T-helper 1 cell treated with Interleukin-12 subunit alpha and Interleukin-12 subunit beta and Interleukin-4 antibody, amounts not matched to agents 30 ng/mL and 1 ng/mL, for 36 hours (primary cell): ENCODE data around the gene CDH23. TPM values are rescaled to one million over a fixed set of nuclear protein-coding genes. Genes with fewer than 3 reads are reported as not detected.

Experiments used
- intact Hi-C: fragments of 100-400 bp; cut with micrococcal nuclease; formaldehyde crosslinking; loops from one replicate; pipeline ENCODE4 v1.15.1; 2024
- total RNA-seq: library from RNA; stranded (reverse); gene quantifications from 2 replicates; pipeline ENCODE4 v1.2.3, GENCODE V29; 2022

The CDH23 gene
- total RNA-seq, 1 donor from 2014 or later: 1.3 TPM

- intact Hi-C loops: no loop called here
Measured at GRCh38 chr10:71482620-71483019, 85.9 kb downstream of the CDH23 start.

- intact Hi-C loops: no loop called here
Measured at GRCh38 chr10:71483135-71483534, 86.4 kb downstream of the CDH23 start.

GRCh38 chr10:71483885-71484751 is 87.4 kb downstream of the CDH23 start:
- intact Hi-C loops: no loop called here

GRCh38 chr10:71486484-71487114 is 89.9 kb downstream of the CDH23 start:
- intact Hi-C loops: no loop called here

- intact Hi-C loops: no loop called here
Measured at GRCh38 chr10:71487726-71488125, 91.0 kb downstream of the CDH23 start.

- intact Hi-C loops: no loop called here
Measured at GRCh38 chr10:71489077-71489476, 92.4 kb downstream of the CDH23 start.

DNA sequence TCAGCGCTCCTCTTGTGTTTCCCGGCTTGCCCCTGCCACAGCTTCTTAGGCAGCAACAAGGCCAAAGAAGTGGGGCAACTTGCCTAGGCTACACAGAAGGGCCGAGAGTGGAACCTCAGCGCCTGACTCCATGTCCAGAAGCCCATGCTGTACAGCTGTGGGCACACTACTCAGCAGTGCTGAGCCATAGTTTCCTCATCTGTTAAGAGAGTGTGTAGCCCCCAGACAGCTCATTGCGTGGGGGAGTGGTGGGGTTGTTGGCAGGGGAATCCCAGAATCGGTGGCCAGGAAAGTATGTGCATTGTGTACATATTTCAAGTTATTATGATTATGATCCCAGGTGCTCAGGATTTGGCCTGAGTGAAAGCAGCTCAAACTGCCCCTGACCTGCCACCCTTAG is 96.2 kb downstream of the CDH23 start:
- intact Hi-C loops: no loop called here

GRCh38 chr10:71493741-71494140 is 97.0 kb downstream of the CDH23 start:
- intact Hi-C loops: no loop called here

- intact Hi-C loops: no loop called here
Measured at GRCh38 chr10:71494476-71494875, 97.8 kb downstream of the CDH23 start.

DNA sequence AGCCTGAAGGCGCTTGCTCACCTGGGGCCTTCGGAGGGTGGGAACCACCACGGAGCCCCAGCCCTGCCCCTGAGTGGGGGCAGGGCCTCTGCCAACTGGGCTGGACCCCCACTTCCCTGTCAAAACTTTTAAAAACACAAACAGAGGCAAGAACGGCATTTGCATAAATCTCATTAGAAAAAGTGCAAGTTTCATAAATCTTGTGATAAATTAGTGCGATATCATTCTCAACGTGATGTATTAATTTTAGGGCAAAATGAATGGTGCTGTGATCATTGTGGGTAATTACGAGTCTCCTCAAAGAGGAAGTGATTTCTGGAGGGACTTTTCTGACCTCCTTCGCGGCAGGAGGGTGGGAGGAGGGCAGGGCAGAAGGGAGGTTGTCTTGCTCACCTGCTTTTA is 98.3 kb downstream of the CDH23 start:
- intact Hi-C loops: no loop called here

DNA sequence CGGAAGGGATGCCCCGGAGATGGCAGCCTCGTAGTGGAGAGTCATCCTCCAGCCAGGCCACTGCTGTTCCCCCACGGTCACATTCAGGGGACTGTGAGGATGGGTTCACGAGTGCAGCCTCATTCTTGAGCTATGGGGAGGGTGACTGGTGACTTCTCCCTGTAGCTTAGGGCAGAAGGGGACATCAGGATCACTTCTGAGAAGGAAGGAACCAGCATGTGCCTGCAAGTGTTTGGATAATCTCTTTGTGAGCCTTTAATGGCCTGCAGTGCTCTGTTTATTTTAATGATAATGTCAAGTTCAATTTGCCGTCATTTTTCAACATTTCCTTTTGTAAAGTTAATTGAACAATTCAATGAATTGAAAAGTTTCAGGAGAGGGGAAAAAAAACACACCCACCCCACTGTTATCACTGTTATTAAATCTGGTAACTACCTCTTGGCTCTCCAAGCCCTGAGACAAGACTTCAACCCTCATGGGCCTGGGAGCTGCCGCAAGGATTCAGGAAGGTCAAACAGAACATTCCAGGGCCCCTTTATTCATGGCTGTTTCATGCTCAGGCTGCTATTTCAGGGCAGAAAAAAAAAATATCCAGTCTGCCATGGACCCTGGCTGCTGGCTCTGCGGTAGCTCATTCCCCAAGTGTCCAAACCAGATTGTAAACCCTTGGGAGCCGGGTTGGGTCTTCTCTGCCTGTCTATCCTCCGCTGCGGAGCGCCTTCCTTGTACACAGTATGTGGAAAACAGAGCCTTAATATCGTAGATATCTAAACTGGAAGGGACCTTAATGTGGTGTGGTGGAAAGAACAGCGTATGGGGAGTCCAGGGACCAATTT is 100.4 kb downstream of the CDH23 start:
- intact Hi-C loops: no loop called here

DNA sequence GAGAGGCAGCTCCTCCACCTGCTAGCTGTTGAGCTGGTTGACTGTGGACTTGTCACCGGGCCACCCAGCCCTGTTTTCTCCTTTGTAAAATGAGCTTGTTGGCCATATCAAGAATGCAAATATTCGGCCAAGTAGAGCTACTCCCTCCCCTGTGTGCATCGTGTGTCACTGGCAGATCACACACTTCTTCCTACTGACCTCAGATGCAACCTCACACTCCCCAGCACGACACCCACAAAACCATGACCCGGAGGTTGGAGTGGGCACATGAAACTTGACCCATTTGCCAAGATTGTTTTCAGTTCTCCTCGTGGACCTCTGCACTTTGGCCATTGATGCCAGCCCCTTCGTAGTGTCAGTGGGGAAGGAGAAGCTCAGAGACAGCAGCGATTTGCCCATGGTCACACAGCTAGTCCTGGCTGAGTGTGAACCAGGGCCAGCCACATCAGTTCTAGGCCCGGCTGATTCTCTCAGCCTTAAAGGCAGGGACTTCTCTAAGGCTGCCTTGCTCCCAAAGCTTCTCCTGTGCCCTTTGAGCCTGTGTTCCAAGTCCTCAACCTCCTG is 101.1 kb downstream of the CDH23 start:
- intact Hi-C loops: no loop called here

- intact Hi-C loops: no loop called here
Measured at GRCh38 chr10:71501402-71501801, 104.7 kb downstream of the CDH23 start.

- intact Hi-C loops: no loop called here
Measured at GRCh38 chr10:71502190-71502589, 105.5 kb downstream of the CDH23 start.

GRCh38 chr10:71502851-71503250 is 106.1 kb downstream of the CDH23 start:
- intact Hi-C loops: no loop called here

DNA sequence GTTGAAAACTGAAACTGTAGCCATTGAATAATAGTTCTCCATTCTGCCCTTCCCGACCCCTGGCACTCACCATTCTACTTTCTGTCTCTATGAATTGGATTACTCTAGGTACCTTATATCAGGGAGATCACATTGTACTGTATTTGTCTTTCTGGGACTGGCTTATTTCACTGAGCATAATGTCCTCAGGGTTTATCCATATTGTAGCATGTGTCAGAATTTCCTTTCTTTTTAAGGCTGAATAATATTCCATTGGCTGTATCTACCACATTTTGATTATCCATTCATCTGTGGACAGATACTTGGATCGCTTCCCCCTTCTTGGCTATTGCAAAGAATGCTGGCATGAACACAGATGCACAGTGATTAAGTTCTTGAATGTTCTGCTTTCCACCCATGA is 107.4 kb downstream of the CDH23 start:
- intact Hi-C loops: no loop called here

GRCh38 chr10:71504570-71504969 is 107.8 kb downstream of the CDH23 start:
- intact Hi-C loops: no loop called here

DNA sequence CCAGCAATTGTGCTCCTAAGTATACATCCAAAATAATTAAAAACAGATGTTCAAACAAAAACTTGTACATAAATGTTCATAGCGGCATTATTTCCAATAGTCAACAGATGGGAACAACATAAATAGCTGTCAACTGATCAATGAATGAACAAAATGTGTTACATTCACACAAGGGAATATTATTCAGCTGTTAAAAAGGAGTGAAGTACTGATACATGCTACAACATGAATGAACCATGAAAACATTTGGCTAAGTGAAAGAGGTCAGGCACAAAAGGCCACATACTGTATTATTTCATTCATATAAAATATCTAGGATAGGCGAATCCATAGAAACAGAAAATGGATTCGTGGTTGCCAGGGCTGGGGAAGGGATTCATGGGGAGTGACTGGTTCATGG is 109.1 kb downstream of the CDH23 start:
- intact Hi-C loops: no loop called here

- intact Hi-C loops: no loop called here
Measured at GRCh38 chr10:71509444-71509843, 112.7 kb downstream of the CDH23 start.

DNA sequence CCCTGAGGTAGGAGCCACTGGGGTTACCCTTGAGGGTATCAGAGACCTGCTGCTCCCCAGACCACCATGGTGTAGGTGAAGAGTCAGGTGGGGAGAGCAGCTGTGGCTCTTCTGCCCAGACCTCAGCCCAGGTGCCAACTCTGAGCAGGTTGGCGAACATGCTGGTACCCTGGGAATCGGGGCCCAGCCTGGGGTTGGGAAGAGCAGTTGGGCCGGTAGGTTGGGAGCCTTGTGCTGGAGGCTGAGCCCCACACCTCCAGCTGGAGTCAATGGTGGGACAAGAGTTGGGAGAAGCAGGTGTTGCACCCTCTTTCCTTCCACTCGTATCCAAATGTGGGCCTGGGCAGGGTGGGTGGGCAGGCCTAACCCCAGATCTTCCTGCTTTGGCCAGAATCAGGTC is 114.5 kb downstream of the CDH23 start:
- intact Hi-C loops: no loop called here

GRCh38 chr10:71512312-71512711 is 115.6 kb downstream of the CDH23 start:
- intact Hi-C loops: no loop called here
